ENCODE results near the gene POU2AF1.

Gene POU2AF1

GRCh38 chr11:111413849-111414248, 34.8 kb upstream of the POU2AF1 start:
- H3K27ac ChIP-seq (ENCODE audit: low read depth, low read length): no peak overlapping the region
- H3K4me1 ChIP-seq (ENCODE audit: control insufficient read depth, low read depth, low read length): no peaks in the 10 kb centered on the region
- H3K4me3 ChIP-seq (ENCODE audit: low read length): no peak overlapping the region
- H2BK5ac ChIP-seq (ENCODE audit: low read length): no peak overlapping the region
- no peak overlapping the region for H2BK120ac ChIP-seq (ENCODE audit: low read depth, low read length)
- H4K8ac ChIP-seq (ENCODE audit: low read depth, low read length): no peak overlapping the region
- H2AK5ac ChIP-seq (ENCODE audit: low read length): no peak overlapping the region
- no peak overlapping the region for H2BK15ac ChIP-seq (replicated peaks; ENCODE audit: low read depth)
- H3K79me1 ChIP-seq (ENCODE audit: low read length): no peaks in the 10 kb centered on the region
- DNase-seq: no peak
- H3K4me2 ChIP-seq (ENCODE audit: low read length): no peak overlapping the region
- no peak overlapping the region for H3K9ac ChIP-seq (ENCODE audit: low read length)
- H3K23ac ChIP-seq (ENCODE audit: low read length): no peak overlapping the region
- no peaks in the 10 kb centered on the region for H3K79me2 ChIP-seq (ENCODE audit: control insufficient read depth, insufficient read depth, low read length)
- WGBS (ENCODE audit: extremely low coverage, insufficient coverage, low lambda C conversion rate): no CpG with 5 or more reads among the region's 7 CpGs
- no peak overlapping the region for H3K56ac ChIP-seq (ENCODE audit: low read length)
- no peak overlapping the region for H3K18ac ChIP-seq (ENCODE audit: low read length)
- H3K4ac ChIP-seq (ENCODE audit: low read depth, low read length): no peak overlapping the region
- H3K36me3 ChIP-seq (ENCODE audit: control insufficient read depth, insufficient read depth, low read length): no peaks in the 10 kb centered on the region
- no peaks in the 10 kb centered on the region for H3K27me3 ChIP-seq (ENCODE audit: insufficient read depth, low read length, poor library complexity)
- H4K5ac ChIP-seq (ENCODE audit: low read length): no peak overlapping the region

- Histone ChIP-seq H2BK15ac (replicated peaks; ENCODE audit: low read depth) (no peak overlapping the region), H2BK120ac (ENCODE audit: low read depth, low read length) (no peak overlapping the region), H3K4me3 (ENCODE audit: low read length) (no peak overlapping the region), H4K8ac (ENCODE audit: low read depth, low read length) (no peak overlapping the region), H3K56ac (ENCODE audit: low read length) (no peak overlapping the region), H3K4ac (ENCODE audit: low read depth, low read length) (no peak overlapping the region), H3K79me2 (ENCODE audit: control insufficient read depth, insufficient read depth, low read length) (no peaks in the 10 kb centered on the region), H4K5ac (ENCODE audit: low read length) (no peak overlapping the region), H3K18ac (ENCODE audit: low read length) (no peak overlapping the region), H2AK5ac (ENCODE audit: low read length) (no peak overlapping the region), H3K9ac (ENCODE audit: low read length) (no peak overlapping the region), H3K4me2 (ENCODE audit: low read length) (no peak overlapping the region), H3K23ac (ENCODE audit: low read length) (no peak overlapping the region), H3K36me3 (ENCODE audit: control insufficient read depth, insufficient read depth, low read length) (no peaks in the 10 kb centered on the region), H3K79me1 (ENCODE audit: low read length) (no peaks in the 10 kb centered on the region), H3K27me3 (ENCODE audit: insufficient read depth, low read length, poor library complexity) (no peaks in the 10 kb centered on the region), H3K4me1 (ENCODE audit: control insufficient read depth, low read depth, low read length) (no peaks in the 10 kb centered on the region), H2BK5ac (ENCODE audit: low read length) (no peak overlapping the region), H3K27ac (ENCODE audit: low read depth, low read length) (no peak overlapping the region)
- no peak for DNase-seq
- no CpG with 5 or more reads among the region's 3 CpGs for WGBS (ENCODE audit: extremely low coverage, insufficient coverage, low lambda C conversion rate)
Observed at GRCh38 chr11:111412293-111412692, 33.2 kb upstream of the POU2AF1 start.

GRCh38 chr11:111411456-111411855, 32.4 kb upstream of the POU2AF1 start:
- Histone ChIP-seq H2BK120ac (ENCODE audit: low read depth, low read length) (no peak overlapping the region), H3K27ac (ENCODE audit: low read depth, low read length) (no peak overlapping the region), H4K5ac (ENCODE audit: low read length) (no peak overlapping the region), H3K27me3 (ENCODE audit: insufficient read depth, low read length, poor library complexity) (no peaks in the 10 kb centered on the region), H2AK5ac (ENCODE audit: low read length) (no peak overlapping the region), H3K79me1 (ENCODE audit: low read length) (no peaks in the 10 kb centered on the region), H3K4ac (ENCODE audit: low read depth, low read length) (no peak overlapping the region), H3K56ac (ENCODE audit: low read length) (no peak overlapping the region), H3K79me2 (ENCODE audit: control insufficient read depth, insufficient read depth, low read length) (no peaks in the 10 kb centered on the region), H2BK15ac (replicated peaks; ENCODE audit: low read depth) (no peak overlapping the region), H3K18ac (ENCODE audit: low read length) (no peak overlapping the region), H3K4me3 (ENCODE audit: low read length) (no peak overlapping the region), H4K8ac (ENCODE audit: low read depth, low read length) (no peak overlapping the region), H3K4me1 (ENCODE audit: control insufficient read depth, low read depth, low read length) (no peaks in the 10 kb centered on the region), H3K23ac (ENCODE audit: low read length) (no peak overlapping the region), H3K4me2 (ENCODE audit: low read length) (no peak overlapping the region), H2BK5ac (ENCODE audit: low read length) (no peak overlapping the region), H3K36me3 (ENCODE audit: control insufficient read depth, insufficient read depth, low read length) (no peaks in the 10 kb centered on the region), H3K9ac (ENCODE audit: low read length) (no peak overlapping the region)
- DNase-seq: no peak
- WGBS (ENCODE audit: extremely low coverage, insufficient coverage, low lambda C conversion rate): no CpG with 5 or more reads among the region's 2 CpGs

DNA sequence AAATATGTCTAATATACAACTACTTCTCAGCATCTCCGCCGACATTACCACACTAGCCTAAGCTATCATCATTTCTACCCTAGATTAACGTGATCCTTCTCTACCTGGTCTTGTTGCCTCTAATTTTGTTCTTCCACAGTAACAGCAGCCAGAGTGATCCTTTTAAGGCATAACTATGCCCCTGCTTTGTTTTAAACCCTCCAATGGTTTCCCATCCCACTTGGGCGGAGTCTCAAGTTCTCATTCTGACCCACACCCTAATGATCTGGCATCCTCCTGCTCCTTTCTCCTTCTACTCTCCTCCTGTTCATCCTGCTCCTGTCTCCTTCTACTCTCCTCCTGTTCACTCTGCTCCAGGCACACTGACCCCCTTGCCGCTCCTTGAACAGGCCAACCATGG, 31.9 kb upstream of the POU2AF1 start:
- Histone ChIP-seq H3K18ac (ENCODE audit: low read length) (no peak overlapping the region), H3K9ac (ENCODE audit: low read length) (no peak overlapping the region), H3K4me1 (ENCODE audit: control insufficient read depth, low read depth, low read length) (no peaks in the 10 kb centered on the region), H3K79me2 (ENCODE audit: control insufficient read depth, insufficient read depth, low read length) (no peaks in the 10 kb centered on the region), H3K23ac (ENCODE audit: low read length) (no peak overlapping the region), H4K8ac (ENCODE audit: low read depth, low read length) (no peak overlapping the region), H2BK5ac (ENCODE audit: low read length) (no peak overlapping the region), H3K27ac (ENCODE audit: low read depth, low read length) (no peak overlapping the region), H2BK120ac (ENCODE audit: low read depth, low read length) (no peak overlapping the region), H4K5ac (ENCODE audit: low read length) (no peak overlapping the region), H3K4me3 (ENCODE audit: low read length) (no peak overlapping the region), H3K56ac (ENCODE audit: low read length) (no peak overlapping the region), H2BK15ac (replicated peaks; ENCODE audit: low read depth) (no peak overlapping the region), H3K4ac (ENCODE audit: low read depth, low read length) (no peak overlapping the region), H3K27me3 (ENCODE audit: insufficient read depth, low read length, poor library complexity) (no peaks in the 10 kb centered on the region), H3K4me2 (ENCODE audit: low read length) (no peak overlapping the region), H2AK5ac (ENCODE audit: low read length) (no peak overlapping the region), H3K79me1 (ENCODE audit: low read length) (no peaks in the 10 kb centered on the region), H3K36me3 (ENCODE audit: control insufficient read depth, insufficient read depth, low read length) (no peaks in the 10 kb centered on the region)
- DNase-seq: no peak
- WGBS (ENCODE audit: extremely low coverage, insufficient coverage, low lambda C conversion rate): no CpG with 5 or more reads among the region's 5 CpGs

DNA sequence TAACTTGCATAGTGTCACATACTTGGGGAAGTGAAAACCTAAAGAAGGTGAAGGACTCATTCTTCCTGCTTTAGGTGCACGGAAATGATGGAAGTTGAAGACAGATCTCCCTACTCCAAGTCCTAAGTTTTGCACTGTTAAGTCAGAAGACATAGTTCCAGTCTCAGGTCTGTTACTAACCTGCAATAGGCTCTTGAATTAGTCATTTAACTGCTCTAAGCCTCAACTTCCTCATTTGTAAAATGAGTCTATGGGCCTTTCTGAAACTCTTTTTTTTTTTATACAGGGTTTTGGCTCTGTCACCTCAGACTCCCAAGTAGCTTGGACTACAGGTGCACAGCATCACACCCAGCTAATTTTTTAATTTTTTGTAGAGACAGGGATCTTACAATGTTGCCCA, 30.8 kb upstream of the POU2AF1 start:
- no peaks in the 10 kb centered on the region for H3K36me3 ChIP-seq (ENCODE audit: control insufficient read depth, insufficient read depth, low read length)
- no CpG with 5 or more reads among the region's 1 CpG for WGBS (ENCODE audit: extremely low coverage, insufficient coverage, low lambda C conversion rate)

More for the DNA sequence above, 30.8 kb upstream of the POU2AF1 start:
- Histone ChIP-seq H3K27ac (ENCODE audit: low read depth, low read length) (no peak overlapping the region), H3K4ac (ENCODE audit: low read depth, low read length) (no peak overlapping the region), H3K9ac (ENCODE audit: low read length) (no peak overlapping the region), H3K4me1 (ENCODE audit: control insufficient read depth, low read depth, low read length) (no peaks in the 10 kb centered on the region), H2BK15ac (replicated peaks; ENCODE audit: low read depth) (no peak overlapping the region), H3K27me3 (ENCODE audit: insufficient read depth, low read length, poor library complexity) (no peaks in the 10 kb centered on the region), H4K5ac (ENCODE audit: low read length) (no peak overlapping the region), H2BK120ac (ENCODE audit: low read depth, low read length) (no peak overlapping the region), H4K8ac (ENCODE audit: low read depth, low read length) (no peak overlapping the region), H2BK5ac (ENCODE audit: low read length) (no peak overlapping the region), H3K56ac (ENCODE audit: low read length) (no peak overlapping the region), H3K79me1 (ENCODE audit: low read length) (no peaks in the 10 kb centered on the region), H3K4me3 (ENCODE audit: low read length) (no peak overlapping the region), H2AK5ac (ENCODE audit: low read length) (no peak overlapping the region), H3K18ac (ENCODE audit: low read length) (no peak overlapping the region), H3K23ac (ENCODE audit: low read length) (no peak overlapping the region), H3K4me2 (ENCODE audit: low read length) (no peak overlapping the region), H3K79me2 (ENCODE audit: control insufficient read depth, insufficient read depth, low read length) (no peaks in the 10 kb centered on the region)
- no peak for DNase-seq
